Activated naive CD4-positive, alpha-beta T cell treated with anti-CD3 and anti-CD28 coated beads, Interleukin-2, amount 50 U/mL, for 24 hours (primary cell): Measurements from ENCODE around the gene ELK3.
A peak's percentile ranks its signal among the peaks of the same experiment; 100 is the strongest.

ENCODE experiments used
- H3K27ac Mint-ChIP-seq: one replicate; pipeline ENCODE4 v1.8.0; 2021; ENCODE audit warnings: mild to moderate bottlenecking, mixed read lengths
- H3K27me3 Mint-ChIP-seq: one replicate; pipeline ENCODE4 v1.8.0; 2021; ENCODE audit warnings: mixed read lengths
- H3K36me3 Mint-ChIP-seq: one replicate; pipeline ENCODE4 v1.8.0; 2021; ENCODE audit warnings: mixed read lengths
- H3K4me1 Mint-ChIP-seq: one replicate; pipeline ENCODE4 v1.8.0; 2021; ENCODE audit warnings: mixed read lengths
- H3K4me3 Mint-ChIP-seq: one replicate; pipeline ENCODE4 v1.8.0; 2021; ENCODE audit warnings: mild to moderate bottlenecking, mixed read lengths
- H3K9me3 Mint-ChIP-seq: one replicate; pipeline ENCODE4 v1.8.0; 2021; ENCODE audit warnings: mixed read lengths

The ELK3 gene

DNA sequence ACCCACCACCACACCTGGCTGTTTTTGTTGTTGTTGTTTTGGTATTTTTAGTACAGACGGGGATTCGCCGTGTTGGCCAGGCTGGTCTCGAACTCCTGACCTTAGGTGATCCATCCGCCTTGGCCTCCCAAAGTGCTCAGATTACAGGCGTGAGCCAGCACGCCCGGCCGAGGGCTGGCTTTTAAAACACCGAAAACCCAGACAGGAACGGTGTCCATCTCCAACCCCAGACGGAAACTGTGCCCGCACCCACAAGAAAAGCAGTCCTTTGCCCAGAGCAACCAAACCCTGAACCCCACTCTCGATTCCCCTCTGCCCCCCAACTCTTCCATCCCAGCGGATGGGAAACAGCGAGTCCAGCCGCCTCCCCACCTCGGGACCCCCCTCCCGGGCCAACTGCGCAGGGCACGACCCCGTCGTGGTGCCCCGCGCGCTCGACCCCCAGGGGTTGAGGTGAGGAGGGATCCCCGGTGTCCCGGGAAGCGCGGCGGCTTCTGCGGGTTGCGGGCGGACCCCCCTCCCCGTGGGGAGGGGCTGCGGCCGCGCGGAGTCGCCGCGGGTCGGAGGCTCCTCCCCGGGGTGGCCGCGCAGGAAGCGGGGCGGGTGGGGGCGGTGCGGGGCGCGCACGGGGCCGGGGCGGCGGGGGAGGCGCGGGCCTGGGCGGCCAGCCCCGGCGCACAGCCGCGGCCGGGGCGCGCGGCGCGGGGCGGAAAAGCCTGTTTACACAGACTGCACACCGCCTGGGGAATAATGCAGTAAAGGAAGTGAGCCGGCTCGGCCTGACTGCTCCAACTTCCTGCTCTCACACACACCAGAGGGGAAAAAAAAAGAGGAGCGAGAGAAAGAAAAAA, at the start of gene ELK3:
Gene ELK3, plus strand, starts transcription at position 651 of the 851 bp plus-strand sequence.
- no peaks in the 10 kb centered on the region for H3K9me3 Mint-ChIP-seq
- H3K4me3 Mint-ChIP-seq = peak within 1 kb of the TSS; percentile 98
- peaks cover 62% of the 10 kb centered on the region for H3K4me1 Mint-ChIP-seq
- H3K27me3 Mint-ChIP-seq = no peaks in the 10 kb centered on the region
- H3K27ac Mint-ChIP-seq = peak within 1 kb of the TSS; percentile 100
- peaks cover 4% of the 10 kb centered on the region for H3K36me3 Mint-ChIP-seq

DNA sequence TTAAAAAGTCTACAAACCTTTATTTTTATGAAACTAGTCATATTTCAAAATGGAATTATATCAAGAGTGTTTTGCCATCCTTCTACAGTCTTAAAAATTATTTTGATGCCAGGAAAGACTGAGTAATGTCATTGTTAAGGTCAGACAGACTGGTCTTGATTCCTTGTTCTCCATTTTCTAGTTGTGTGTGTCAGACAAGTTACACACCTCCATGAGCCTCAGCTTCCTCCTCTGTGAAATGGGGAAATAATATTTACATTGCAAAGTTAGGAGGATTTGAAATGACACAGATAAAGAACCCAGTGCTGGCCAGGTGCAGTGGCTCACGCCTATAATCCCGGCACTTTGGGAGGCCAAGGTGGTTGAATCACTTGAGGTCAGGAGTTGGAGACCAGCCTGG, 47.4 kb upstream of the ELK3 start:
- Mint-ChIP-seq H3K4me3 (no peak overlapping the region), H3K27ac (no peak overlapping the region), H3K4me1 (peaks cover 28% of the 10 kb centered on the region), H3K9me3 (no peaks in the 10 kb centered on the region), H3K27me3 (no peaks in the 10 kb centered on the region), H3K36me3 (no peaks in the 10 kb centered on the region)

DNA sequence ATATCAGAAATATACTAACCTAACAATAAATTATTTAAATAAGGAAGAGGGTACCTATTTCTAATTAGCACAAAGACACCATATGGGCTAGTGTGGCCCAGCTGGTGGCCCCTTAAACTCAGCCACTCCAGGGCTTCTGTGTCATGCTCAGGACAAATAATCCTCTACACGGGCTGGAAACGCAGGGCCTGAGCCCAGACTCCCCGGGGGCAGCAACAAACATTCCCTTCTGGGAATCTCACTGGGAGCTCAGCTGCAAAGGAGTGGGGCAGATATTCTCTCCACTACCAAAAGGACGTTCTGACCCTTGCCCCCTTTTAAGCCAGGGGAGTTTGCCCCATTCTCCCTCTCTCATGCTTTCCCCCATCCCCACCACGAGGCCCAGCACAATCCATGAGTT, 43.7 kb upstream of the ELK3 start:
- no peaks in the 10 kb centered on the region for H3K27me3 Mint-ChIP-seq
- H3K4me3 Mint-ChIP-seq = no peak overlapping the region
- no peaks in the 10 kb centered on the region for H3K4me1 Mint-ChIP-seq
- H3K9me3 Mint-ChIP-seq = no peaks in the 10 kb centered on the region
- H3K27ac Mint-ChIP-seq = no peak overlapping the region
- no peaks in the 10 kb centered on the region for H3K36me3 Mint-ChIP-seq

DNA sequence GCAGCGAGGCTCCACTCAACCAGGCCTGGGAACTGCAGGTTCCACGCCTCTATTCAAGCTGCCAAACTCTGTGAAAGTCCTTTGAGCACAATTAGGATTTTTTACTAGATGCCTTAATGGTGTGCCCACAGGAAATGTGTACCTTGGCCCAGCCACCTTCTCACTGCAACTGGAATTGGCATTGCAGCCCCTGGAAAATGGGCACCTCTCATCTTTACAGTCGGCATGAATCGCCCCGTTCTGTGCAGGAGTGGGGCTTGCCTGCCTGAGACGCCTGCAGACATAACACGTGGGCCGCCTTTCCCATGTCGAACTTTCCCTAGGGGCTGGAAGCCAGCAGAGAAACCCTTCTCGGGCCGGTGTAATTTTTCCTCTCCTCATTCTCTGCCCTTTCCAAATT, 42.0 kb upstream of the ELK3 start:
- Mint-ChIP-seq H3K27me3 (no peaks in the 10 kb centered on the region), H3K4me3 (no peak overlapping the region), H3K9me3 (no peaks in the 10 kb centered on the region), H3K4me1 (no peaks in the 10 kb centered on the region), H3K36me3 (no peaks in the 10 kb centered on the region), H3K27ac (no peak overlapping the region)

DNA sequence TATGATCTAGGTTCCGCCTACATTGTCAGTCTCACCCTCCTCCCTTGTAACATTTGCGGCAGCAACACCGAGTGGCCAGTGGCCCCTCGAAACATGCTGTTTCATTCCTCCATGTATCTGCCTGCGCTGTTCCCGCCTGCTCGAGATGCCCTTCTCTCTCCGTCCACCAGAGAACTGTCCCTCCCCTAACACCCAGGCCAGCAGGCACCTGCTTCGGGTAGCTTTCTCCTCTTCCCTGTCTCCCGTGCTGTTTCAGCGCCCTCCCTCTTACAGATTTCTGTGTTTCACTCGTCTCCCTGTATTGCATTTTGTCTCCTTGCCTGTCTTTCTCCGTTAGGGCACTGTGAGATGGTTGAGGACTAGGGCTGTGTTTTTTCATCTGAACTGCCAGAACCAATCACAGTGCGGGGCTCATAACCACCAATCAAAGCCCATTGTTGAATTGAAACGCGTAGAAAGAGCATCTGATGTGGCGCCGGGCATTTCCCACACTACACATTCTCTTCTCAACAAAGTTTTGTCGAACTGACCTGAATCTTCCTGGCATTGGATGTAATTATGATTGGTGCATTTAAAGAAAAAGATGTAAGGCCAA, 40.9 kb upstream of the ELK3 start:
- Mint-ChIP-seq H3K27me3 (no peaks in the 10 kb centered on the region), H3K4me3 (no peak overlapping the region), H3K27ac (no peak overlapping the region), H3K36me3 (no peaks in the 10 kb centered on the region), H3K9me3 (no peaks in the 10 kb centered on the region), H3K4me1 (no peaks in the 10 kb centered on the region)

DNA sequence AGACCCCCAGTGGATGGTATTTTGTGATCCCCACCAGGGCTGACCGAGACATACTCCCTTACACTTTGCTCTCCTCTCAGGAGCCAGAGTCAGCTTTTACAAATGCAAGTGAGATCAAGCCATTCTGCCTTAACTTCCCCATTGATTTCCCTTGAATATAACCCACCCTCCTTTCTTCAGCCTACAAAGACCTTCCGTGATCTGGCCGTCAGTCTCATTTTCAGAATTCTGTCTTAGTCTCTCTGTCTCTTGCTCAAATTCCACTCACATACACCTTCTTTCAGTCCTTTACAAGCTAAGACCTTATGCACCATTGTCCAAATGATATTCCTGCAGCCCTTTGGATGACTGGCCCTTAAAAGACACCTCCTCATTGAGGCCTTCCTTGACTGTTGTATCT, 39.0 kb upstream of the ELK3 start:
- no peak overlapping the region for H3K4me3 Mint-ChIP-seq
- no peaks in the 10 kb centered on the region for H3K9me3 Mint-ChIP-seq
- no peaks in the 10 kb centered on the region for H3K4me1 Mint-ChIP-seq
- no peaks in the 10 kb centered on the region for H3K27me3 Mint-ChIP-seq
- H3K27ac Mint-ChIP-seq = peak overlapping the region; percentile 0
- H3K36me3 Mint-ChIP-seq = no peaks in the 10 kb centered on the region

DNA sequence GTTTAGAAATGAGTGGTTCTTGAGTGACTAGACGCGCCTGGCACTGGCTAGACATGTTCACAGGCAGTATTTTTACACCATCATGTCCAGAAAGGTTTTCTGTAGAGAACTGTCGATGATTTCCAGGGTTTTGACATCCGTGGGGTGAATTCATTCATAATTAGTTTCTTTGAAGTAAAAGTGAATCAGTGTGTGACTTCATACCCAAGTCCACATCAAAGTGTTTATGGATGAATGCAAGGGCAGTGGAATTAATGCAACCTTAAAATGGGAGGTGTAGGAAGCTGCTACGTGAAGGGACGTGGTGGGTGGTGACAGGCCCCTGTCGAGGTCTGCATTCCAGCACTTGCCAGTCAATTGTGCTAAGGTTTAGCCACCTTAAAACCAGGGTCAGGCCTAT, 38.4 kb upstream of the ELK3 start:
- Mint-ChIP-seq H3K4me1 (no peaks in the 10 kb centered on the region), H3K27ac (no peak overlapping the region), H3K9me3 (no peaks in the 10 kb centered on the region), H3K4me3 (no peak overlapping the region), H3K27me3 (no peaks in the 10 kb centered on the region), H3K36me3 (no peaks in the 10 kb centered on the region)

DNA sequence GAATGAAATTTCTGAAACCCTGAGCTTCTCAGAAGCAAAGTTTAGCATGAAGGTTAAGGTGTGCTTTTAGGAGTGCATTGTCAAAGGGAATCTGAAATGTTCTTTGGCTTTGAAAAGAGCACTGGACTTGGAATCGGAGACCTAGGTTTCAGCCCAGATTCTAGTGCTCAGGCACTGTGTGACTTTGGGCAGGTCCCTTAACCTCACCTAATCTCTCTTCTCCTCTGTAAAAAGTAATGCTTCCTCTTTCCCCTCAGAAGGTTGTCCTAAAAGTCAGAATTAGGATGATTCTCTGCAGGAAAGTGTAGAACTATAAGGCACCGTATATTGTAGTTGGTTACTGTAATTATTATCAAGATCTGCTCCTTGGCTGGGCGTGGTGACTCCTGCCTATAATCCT, 38.0 kb upstream of the ELK3 start:
- H3K4me3 Mint-ChIP-seq = no peak overlapping the region
- no peaks in the 10 kb centered on the region for H3K27me3 Mint-ChIP-seq
- no peak overlapping the region for H3K27ac Mint-ChIP-seq
- H3K9me3 Mint-ChIP-seq = no peaks in the 10 kb centered on the region
- no peaks in the 10 kb centered on the region for H3K4me1 Mint-ChIP-seq
- H3K36me3 Mint-ChIP-seq = no peaks in the 10 kb centered on the region

DNA sequence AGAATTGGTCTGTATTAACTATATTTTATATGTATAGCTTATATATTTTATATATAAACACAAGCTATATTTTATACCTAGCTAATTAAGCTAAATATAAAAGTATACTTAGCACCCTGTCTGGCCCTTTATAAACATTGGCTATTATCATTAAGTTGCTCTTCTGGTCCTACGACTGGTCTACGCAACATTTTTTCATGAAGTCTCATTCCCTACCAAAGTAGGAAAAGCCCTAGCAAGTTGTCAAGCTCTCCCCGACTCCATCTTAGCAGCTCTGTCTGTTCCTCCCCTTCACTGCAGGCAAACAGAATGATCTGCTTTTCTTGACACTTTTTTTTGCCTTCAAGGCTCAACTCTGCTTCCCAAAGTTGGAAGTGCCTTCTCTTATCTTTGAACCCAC, 36.7 kb upstream of the ELK3 start:
- no peaks in the 10 kb centered on the region for H3K27me3 Mint-ChIP-seq
- no peaks in the 10 kb centered on the region for H3K4me1 Mint-ChIP-seq
- H3K9me3 Mint-ChIP-seq = no peaks in the 10 kb centered on the region
- no peaks in the 10 kb centered on the region for H3K36me3 Mint-ChIP-seq
- no peak overlapping the region for H3K27ac Mint-ChIP-seq
- H3K4me3 Mint-ChIP-seq = no peak overlapping the region

DNA sequence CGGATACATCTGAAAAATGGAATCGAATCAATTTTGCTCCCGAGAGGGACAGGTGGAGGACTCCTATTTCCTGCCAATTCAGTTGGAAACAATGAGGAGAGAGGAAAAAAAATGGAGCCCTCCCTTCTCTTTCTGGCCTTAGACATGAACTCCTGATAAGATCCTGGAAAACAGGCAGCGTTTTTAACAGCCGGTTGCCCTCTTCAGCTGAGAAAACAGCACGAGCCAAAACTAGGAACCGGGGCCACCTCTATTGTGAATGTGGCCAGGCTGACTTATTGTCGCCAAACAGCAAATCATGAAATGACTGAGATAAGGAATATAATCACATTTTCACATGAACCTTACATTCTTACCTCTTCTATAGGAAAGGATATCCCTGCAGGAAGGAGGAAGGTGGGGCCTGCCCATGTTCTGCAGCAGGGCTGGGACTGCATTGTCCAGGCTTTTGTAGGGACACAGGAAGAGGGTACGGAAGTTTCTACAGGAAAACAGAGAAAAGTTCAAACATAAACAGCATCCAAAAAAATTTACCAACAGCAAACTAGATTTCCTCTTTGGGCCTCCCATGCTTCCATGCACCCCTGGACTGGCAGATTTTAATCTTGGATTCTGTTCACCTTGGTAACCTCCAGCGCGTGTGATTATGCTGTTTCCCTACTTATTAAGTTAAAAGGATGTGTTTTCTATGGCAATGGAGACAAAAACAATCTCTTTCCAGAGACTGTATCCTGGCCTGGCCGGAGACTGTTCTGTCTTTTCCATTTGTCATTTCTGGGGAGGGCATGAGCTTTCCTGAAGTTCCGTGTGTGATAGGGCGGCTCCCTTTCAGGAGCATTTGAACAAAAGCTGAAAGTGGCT, 29.0 kb upstream of the ELK3 start:
- Mint-ChIP-seq H3K27ac (no peak overlapping the region), H3K36me3 (no peaks in the 10 kb centered on the region), H3K27me3 (no peaks in the 10 kb centered on the region), H3K4me3 (no peak overlapping the region), H3K4me1 (no peaks in the 10 kb centered on the region), H3K9me3 (no peaks in the 10 kb centered on the region)

DNA sequence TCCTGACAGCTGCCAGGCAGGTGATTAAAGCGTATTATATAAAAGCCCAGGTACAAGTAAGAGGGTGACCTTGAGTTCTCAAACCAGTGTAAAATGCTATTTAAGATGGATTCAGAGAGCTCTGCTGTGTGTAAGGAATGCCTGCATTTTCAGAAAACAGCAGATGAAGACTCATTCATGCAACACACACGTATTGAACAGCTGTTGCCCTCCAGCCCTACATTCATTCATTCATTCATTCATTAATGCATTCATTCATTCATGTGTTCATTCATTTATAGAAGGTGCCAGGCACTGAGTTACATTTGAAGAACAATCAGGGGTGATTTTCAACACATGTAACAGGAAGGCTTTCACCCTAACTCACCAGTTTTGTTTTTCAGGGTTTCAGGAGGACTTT, 27.4 kb upstream of the ELK3 start:
- no peaks in the 10 kb centered on the region for H3K4me1 Mint-ChIP-seq
- no peaks in the 10 kb centered on the region for H3K9me3 Mint-ChIP-seq
- no peak overlapping the region for H3K4me3 Mint-ChIP-seq
- no peaks in the 10 kb centered on the region for H3K36me3 Mint-ChIP-seq
- no peaks in the 10 kb centered on the region for H3K27me3 Mint-ChIP-seq
- H3K27ac Mint-ChIP-seq = no peak overlapping the region

DNA sequence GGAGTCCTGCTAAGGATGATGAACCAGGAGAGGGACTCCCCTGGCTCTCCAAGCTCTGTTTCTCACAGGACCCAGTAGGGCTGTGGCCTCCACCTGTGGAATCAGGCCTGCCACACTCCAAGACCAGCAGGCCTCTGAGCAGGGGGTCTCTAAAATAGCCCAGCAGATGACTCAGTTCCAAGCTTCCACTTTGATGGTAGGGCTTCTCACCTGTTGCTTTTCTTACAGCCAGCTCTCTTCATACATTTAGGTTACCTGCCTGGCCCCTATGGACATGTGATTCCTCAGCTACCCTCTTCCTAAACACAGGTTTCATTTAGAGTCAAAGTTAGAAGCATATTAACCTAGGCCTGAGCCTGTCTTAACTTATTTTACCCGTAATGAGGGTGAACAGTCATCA, 26.7 kb upstream of the ELK3 start:
- Mint-ChIP-seq H3K36me3 (no peaks in the 10 kb centered on the region), H3K9me3 (peaks cover 3% of the 10 kb centered on the region), H3K4me1 (no peaks in the 10 kb centered on the region), H3K27ac (no peak overlapping the region), H3K27me3 (no peaks in the 10 kb centered on the region), H3K4me3 (no peak overlapping the region)

DNA sequence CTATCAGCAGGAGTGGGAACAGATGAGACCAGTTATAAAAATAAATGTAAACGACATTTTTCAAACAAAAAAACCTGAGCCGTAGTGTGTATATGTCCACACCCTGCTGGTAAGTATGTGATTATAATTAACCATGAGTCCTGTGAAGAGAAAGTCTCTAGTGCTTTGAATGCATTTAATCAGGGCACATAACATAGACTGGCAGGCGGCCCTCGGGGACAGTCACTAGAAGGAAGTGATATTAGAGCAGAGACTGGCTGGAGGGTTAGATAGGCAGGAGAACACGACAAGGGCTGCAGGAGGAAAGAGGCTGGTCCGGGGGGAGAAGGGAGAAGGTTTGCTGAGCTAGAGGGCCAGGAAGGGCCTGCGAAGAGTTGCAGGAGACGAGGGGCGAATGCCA, 23.8 kb upstream of the ELK3 start:
- Mint-ChIP-seq H3K36me3 (no peaks in the 10 kb centered on the region), H3K27ac (no peak overlapping the region), H3K27me3 (no peaks in the 10 kb centered on the region), H3K9me3 (peaks cover 4% of the 10 kb centered on the region), H3K4me3 (no peak overlapping the region), H3K4me1 (no peaks in the 10 kb centered on the region)

DNA sequence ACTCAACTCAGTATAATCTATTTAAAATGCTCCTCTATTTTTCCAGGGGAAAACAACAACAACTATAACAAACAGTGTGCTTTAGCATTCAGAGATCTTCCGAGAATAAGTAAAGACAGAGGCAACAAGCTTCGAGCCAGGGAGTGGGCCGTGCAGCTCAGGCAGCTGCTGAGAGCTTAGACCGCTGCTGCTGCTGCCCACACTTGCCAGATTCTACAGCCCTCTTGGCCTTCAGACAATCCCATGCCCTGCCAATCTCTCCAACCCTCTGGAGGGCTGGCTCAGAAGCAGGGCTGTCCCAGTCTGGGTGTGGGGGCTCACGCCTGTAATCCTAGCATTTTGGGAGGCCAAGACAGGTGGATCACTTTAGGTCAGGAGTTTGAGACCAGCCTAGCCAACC, 23.4 kb upstream of the ELK3 start:
- Mint-ChIP-seq H3K27ac (no peak overlapping the region), H3K4me3 (no peak overlapping the region), H3K36me3 (no peaks in the 10 kb centered on the region), H3K9me3 (peaks cover 4% of the 10 kb centered on the region), H3K4me1 (no peaks in the 10 kb centered on the region), H3K27me3 (no peaks in the 10 kb centered on the region)

DNA sequence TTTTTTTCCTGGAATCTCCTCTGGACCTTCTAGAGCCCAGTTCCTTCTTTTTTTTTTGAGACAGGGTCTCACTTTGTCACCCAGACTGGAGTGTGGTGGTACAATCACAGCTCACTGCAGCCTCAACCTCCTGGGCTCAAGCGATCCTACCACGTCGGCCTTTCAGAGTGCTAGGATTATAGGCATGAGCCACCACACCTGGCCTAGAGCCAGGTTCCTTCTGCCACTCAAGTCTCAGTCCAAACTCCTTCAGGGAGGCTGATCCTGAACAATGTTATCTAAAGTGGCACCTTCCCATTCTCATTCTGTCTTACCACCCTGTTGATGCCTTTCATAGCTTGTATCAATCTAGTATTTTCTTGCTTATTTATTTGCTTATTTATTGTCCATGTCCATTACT, 22.3 kb upstream of the ELK3 start:
- H3K4me3 Mint-ChIP-seq = no peak overlapping the region
- peak overlapping the region; percentile 15 for H3K27ac Mint-ChIP-seq
- no peaks in the 10 kb centered on the region for H3K27me3 Mint-ChIP-seq
- peaks cover 3% of the 10 kb centered on the region for H3K36me3 Mint-ChIP-seq
- H3K9me3 Mint-ChIP-seq = peaks cover 4% of the 10 kb centered on the region
- peaks cover 7% of the 10 kb centered on the region for H3K4me1 Mint-ChIP-seq

DNA sequence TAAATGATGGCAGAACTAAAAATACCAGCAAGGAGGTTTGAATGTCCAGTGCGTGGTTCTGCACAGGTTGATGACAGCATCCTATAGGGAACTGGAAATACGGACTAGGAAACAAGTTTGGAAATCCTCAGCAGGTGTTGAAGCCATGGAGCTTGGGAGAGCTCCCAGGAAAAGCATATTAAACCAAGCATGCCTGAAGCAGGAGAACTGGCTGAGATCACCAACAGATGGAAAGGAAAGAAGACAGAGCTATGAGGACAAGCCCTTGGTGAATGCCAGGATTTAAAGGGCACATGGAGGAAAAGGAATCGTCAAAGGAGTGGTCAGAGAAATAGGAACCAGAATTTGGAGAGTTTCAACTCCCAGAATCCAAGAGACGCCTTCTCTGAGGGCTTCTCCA, 21.2 kb upstream of the ELK3 start:
- Mint-ChIP-seq H3K36me3 (peaks cover 3% of the 10 kb centered on the region), H3K4me3 (no peak overlapping the region), H3K27me3 (no peaks in the 10 kb centered on the region), H3K27ac (no peak overlapping the region), H3K4me1 (peaks cover 12% of the 10 kb centered on the region), H3K9me3 (peaks cover 4% of the 10 kb centered on the region)
